Measurements from ENCODE around the gene MED26. TPM values are rescaled to one million over a fixed set of nuclear protein-coding genes. Genes with fewer than 3 reads are reported as not detected.
A peak's percentile ranks its signal among the peaks of the same experiment; 100 is the strongest.

Gene MED26
- total and polyA plus RNA-seq, 2 of the 13 experiments (the other 11 are each of a cell fraction or from before 2014, with no cell fraction given) = 3.5 to 3.8 TPM

- TF ChIP-seq ZNF704 (CRISPR knock-in tag; IDR thresholded peaks at IDR 0.05; ENCODE audit: borderline replicate concordance) (peak; percentile 51; the same call in 1 of the 2 replicates), POGZ (CRISPR knock-in tag; IDR thresholded peaks at IDR 0.05) (no peak), ZNF510 (CRISPR knock-in tag; IDR thresholded peaks at IDR 0.05; ENCODE audit: low read depth) (no peak), POLR2A (IDR thresholded peaks at IDR 0.05; ENCODE audit: insufficient read depth in 1 of 2, low read depth in 2 of 2, low read length in 2 of 2) (peak in 1 of 2 experiments; percentile 88; a peak in 2 of 4 replicates), SP4 (CRISPR knock-in tag; IDR thresholded peaks at IDR 0.05) (peak; percentile 53; the same call in 1 of the 2 replicates), IRF9 (CRISPR knock-in tag; IDR thresholded peaks at IDR 0.05; ENCODE audit: borderline replicate concordance) (peak; percentile 20; the same call in 1 of the 2 replicates), SYNCRIP (IDR thresholded peaks at IDR 0.05; ENCODE audit: insufficient read depth, low read depth, low read length) (no peak), TBX3 (IDR thresholded peaks at IDR 0.05; ENCODE audit: borderline replicate concordance) (no peak), ZNF329 (CRISPR knock-in tag; IDR thresholded peaks at IDR 0.05; ENCODE audit: low read depth) (no peak), TRIM22 (IDR thresholded peaks at IDR 0.05) (no peak), TBP (CRISPR knock-in tag; IDR thresholded peaks at IDR 0.05) (no peak), ZNF776 (CRISPR knock-in tag; IDR thresholded peaks at IDR 0.05) (peak; percentile 78), ZNF710 (CRISPR knock-in tag; IDR thresholded peaks at IDR 0.05; ENCODE audit: borderline replicate concordance) (no peak), NBN (conservative IDR thresholded peaks at IDR 0.05) (no peak), SP1 (IDR thresholded peaks at IDR 0.05) (no peak), SP1 (CRISPR knock-in tag; IDR thresholded peaks at IDR 0.05) (peak; percentile 29; the same call in 1 of the 2 replicates), YEATS4 (CRISPR knock-in tag; IDR thresholded peaks at IDR 0.05; ENCODE audit: borderline replicate concordance) (no peak), HNF1A (IDR thresholded peaks at IDR 0.05; ENCODE audit: low read depth) (no peak), HNF1A (CRISPR knock-in tag; IDR thresholded peaks at IDR 0.05; ENCODE audit: borderline replicate concordance) (0 out of 2 replicates have a peak, but pooled peaks have one; percentile 6)
Observed at GRCh38 chr19:16660763-16661479, 32.9 kb upstream of the MED26 start, which contains the start of gene TMEM38A (continued).
